Pancreas (tissue), 10 donors: ENCODE measurements around the gene C16orf92. TPM values are rescaled to one million over a fixed set of nuclear protein-coding genes. Genes with fewer than 3 reads are reported as not detected.

ENCODE experiments used
- ATAC-seq, 4 donors: fragments of 200-7000 bp; cut with Tn5 transposase; one replicate each; pipeline versions ENCODE4 v1.8.0 to v1.9.1; 2020; ENCODE audit warnings: mild to moderate bottlenecking in 4 of 4, moderate library complexity in 4 of 4
- DNase-seq, 6 donors: peaks; one replicate each; pipeline ENCODE4 v3.0.0-alpha.2; 2020
- FAIRE-seq: peaks from 2 replicates; lab custom pipeline; 2012; peaks lifted over from hg19 to GRCh38; lab: Jason Lieb, UNC
- H3K27ac ChIP-seq, 4 donors: fragments of 200-600 bp; sonication (generic); 1 replicate in 3 of 4; 2 replicates in 1 of 4; pipeline versions ENCODE4 v1.5.0 to v1.8.0; 2020
- H3K27me3 ChIP-seq, 4 donors: fragments of 200-600 bp; one replicate each; pipeline ENCODE4 v1.8.0; 2021
- H3K36me3 ChIP-seq, 3 donors: fragments of 200-600 bp; sonication (generic) in 1 of 3; one replicate each; pipeline versions ENCODE4 v1.5.0 to v1.8.0; 2020 to 2021
- H3K4me1 ChIP-seq, 3 donors: fragments of 200-600 bp; one replicate each; pipeline ENCODE4 v1.8.0; 2021
- H3K4me3 ChIP-seq, 4 donors: fragments of 200-600 bp; sonication (generic) in 2 of 4; one replicate each; pipeline versions ENCODE4 v1.5.0 to v1.8.0; 2020 to 2021
- H3K9me3 ChIP-seq, 4 donors: fragments of 200-600 bp; one replicate each; pipeline ENCODE4 v1.8.0; 2021
- WGBS, 2 donors: extraction: QIAGEN DNeasy Blood & Tissue Kit; methylation state at CpG; one replicate each; pipeline ENCODE4 v1.1.7; 2013; 5-methylcytosine and 5-hydroxymethylcytosine counted together
- intact Hi-C, 3 donors: fragments of 100-400 bp; cut with DNase I; formaldehyde crosslinking; loops; one replicate each; pipeline versions ENCODE4 v1.11.1 to v1.14.2; 2022
- polyA plus RNA-seq, 2 donors: library from polyadenylated mRNA; stranded (reverse); fragments of 200-250 nt; gene quantifications; one replicate each; pipeline ENCODE4 v1.2.3, GENCODE V29; 2013
- total RNA-seq, 6 donors: library from RNA; stranded (reverse); fragmentation: NEBNext Ultra II Directional in 4 of 6; extraction: Animal tissue kit (Norgen Biotek cat#: 25700) in 4 of 6; gene quantifications; one replicate each; pipeline versions ENCODE4 v1.2.1 to v1.2.4, GENCODE V29; 2021 to 2023
- TF ChIP-seq, protein P1 (sequence below), 4 donors: fragments of 200-600 bp; sonication (generic) in 3 of 4; IDR thresholded peaks; one replicate each; pipeline versions ENCODE4 v1.5.0 to v1.8.0; 2021; ENCODE audit warnings: antibody characterized with exemption in 4 of 4
- donor health status: healthy with polysubstance abuse.
- donor health status: DM: no; HTN: no; CAD: no; lungs with moderate emphysema.
- donor health status: DM: no; HTN: no; CAD: no.
- donor health status: control.
- donor health status: control.
- donor health status: Bipolar disorder and iron deficiency.
- donor health status: DM: yes; HTN: yes; CAD: no.
- donor health status: DM: no; HTN: no; CAD: no.
- donor health status: DM: no; HTN: no; CAD: no.
- donor health status: DM: yes; HTN: yes; CAD: no.

The C16orf92 gene
- total and polyA plus RNA-seq, 8 donors: not detected

DNA sequence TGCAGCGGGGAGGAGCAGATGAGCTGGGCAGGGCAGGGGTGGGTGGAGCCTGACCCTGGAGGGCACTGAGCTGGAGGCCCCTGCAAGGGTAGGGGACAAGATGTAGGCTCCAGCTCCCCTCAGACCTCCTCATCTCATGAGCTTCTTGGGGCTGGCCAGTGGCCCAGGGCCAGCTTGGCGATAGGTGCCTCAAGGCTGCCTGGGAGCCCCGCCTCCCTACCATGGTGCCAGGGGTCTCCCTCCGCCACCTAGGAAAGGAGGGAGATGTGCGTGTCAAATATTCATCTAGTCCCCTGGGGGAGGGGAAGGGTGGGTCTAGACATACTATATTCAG, 31.5 kb upstream of the C16orf92 start:
- intact Hi-C loops: no loop called here
- FAIRE-seq (no peak), ATAC-seq (no peak), DNase-seq (peak in 1 of 6 donors; percentile 71)
- 81 to 84% methylated on average over 5 of the region's 5 CpGs for WGBS, 2 donors
- no peak overlapping the region for H3K4me3 ChIP-seq
- no peaks in the 10 kb centered on the region for H3K27me3 ChIP-seq
- TF ChIP-seq, protein P1, sequence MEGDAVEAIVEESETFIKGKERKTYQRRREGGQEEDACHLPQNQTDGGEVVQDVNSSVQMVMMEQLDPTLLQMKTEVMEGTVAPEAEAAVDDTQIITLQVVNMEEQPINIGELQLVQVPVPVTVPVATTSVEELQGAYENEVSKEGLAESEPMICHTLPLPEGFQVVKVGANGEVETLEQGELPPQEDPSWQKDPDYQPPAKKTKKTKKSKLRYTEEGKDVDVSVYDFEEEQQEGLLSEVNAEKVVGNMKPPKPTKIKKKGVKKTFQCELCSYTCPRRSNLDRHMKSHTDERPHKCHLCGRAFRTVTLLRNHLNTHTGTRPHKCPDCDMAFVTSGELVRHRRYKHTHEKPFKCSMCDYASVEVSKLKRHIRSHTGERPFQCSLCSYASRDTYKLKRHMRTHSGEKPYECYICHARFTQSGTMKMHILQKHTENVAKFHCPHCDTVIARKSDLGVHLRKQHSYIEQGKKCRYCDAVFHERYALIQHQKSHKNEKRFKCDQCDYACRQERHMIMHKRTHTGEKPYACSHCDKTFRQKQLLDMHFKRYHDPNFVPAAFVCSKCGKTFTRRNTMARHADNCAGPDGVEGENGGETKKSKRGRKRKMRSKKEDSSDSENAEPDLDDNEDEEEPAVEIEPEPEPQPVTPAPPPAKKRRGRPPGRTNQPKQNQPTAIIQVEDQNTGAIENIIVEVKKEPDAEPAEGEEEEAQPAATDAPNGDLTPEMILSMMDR (IDR thresholded peaks at IDR 0.05): no peak
- H3K36me3 ChIP-seq: peaks cover 0 to 9% (median 0%) of the 10 kb centered on the region in 3 donors
- peaks cover 0 to 4% (median 4%) of the 10 kb centered on the region in 3 donors for H3K4me1 ChIP-seq
- no peak overlapping the region for H3K27ac ChIP-seq
- H3K9me3 ChIP-seq: no peaks in the 10 kb centered on the region

DNA sequence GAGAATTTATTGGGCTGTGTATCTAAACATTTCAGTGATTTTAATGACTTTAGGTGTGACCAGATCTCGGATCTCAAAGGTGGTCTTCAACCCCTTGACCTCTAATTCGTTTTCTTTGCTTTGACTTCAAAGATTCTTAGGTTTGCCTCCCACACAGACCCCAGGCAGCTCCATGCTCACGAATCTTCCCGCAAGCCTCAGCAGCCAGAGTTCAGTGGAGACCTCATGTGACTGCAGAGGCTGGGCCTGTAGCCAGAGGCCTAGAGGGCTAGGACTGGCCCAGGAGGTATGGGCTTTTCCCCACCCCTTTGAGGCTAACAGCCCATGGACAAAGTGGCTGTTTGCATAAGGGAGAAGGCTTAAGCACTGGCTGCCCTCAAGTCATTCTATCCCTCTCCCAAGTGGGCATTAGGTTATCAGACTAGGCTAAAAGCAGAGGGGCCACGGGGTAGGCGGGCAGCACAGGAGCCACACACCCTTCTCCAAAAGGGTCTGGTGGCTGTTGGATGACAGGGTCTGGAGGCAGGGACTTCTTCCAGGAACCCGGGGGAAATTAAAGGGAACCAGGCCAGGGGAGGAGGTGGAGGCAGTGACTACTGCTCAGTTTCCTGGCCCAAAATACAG, 30.5 kb upstream of the C16orf92 start:
- no peaks in the 10 kb centered on the region for H3K27me3 ChIP-seq
- WGBS, 2 donors: 63 to 66% methylated on average over 7 of the region's 7 CpGs
- TF ChIP-seq, protein P1 (IDR thresholded peaks at IDR 0.05): no peak
- no peak overlapping the region for H3K27ac ChIP-seq
- ATAC-seq (no peak), FAIRE-seq (no peak), DNase-seq (peak in 2 of 6 donors; percentile 29)
- H3K4me1 ChIP-seq: peaks cover 4 to 9% (median 8%) of the 10 kb centered on the region in 3 donors
- peaks cover 0 to under 1% (median 0%) of the 10 kb centered on the region in 3 donors for H3K36me3 ChIP-seq
- intact Hi-C loops: no loop called here
- no peak overlapping the region for H3K4me3 ChIP-seq
- H3K9me3 ChIP-seq: no peaks in the 10 kb centered on the region

DNA sequence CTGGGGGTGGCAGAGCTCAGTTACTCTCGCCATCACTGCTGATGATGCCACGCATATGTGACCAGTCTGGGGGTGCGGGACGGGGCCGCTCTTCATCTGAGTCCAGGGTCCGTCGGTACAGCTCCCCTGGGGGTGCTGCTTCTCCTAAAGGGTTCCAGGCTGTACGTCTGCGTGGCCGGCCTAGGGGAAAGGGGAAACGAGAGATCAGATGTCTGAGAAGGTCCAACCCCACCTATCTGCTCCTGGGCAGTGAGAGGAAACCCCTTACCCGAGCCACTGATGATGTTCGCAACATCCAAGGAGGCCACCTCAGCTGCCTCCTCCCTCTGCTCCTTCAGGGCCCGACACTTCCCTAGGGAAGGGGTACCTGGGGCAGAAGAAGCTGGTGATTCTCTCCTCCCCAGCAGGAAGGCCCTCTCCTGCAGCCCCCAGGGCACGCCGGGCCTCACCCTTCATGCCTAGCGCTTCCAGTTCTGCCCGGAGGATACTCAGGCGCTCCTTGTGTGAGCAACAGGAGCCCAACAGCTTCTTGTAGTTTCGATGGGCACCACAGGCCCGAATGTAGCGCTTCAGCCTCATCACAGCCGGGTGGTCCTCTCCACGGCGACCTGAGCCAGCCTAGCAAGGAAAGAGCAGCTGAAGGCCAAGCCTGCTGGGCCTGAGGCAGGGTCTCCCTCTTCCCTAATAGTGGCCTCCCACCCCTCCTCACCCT, 29.7 kb upstream of the C16orf92 start:
- Histone ChIP-seq H3K4me3 (no peak overlapping the region), H3K36me3 (no peaks in the 10 kb centered on the region), H3K27ac (no peak overlapping the region), H3K9me3 (no peaks in the 10 kb centered on the region), H3K4me1 (peaks cover 4 to 9% (median 8%) of the 10 kb centered on the region in 3 donors), H3K27me3 (no peaks in the 10 kb centered on the region)
- DNase-seq: peak in 2 of 6 donors; percentile 38 to 64
- no peak for FAIRE-seq
- TF ChIP-seq, protein P1 (IDR thresholded peaks at IDR 0.05): no peak
- ATAC-seq: no peak
- WGBS, 2 donors: 89 to 91% methylated on average over 22 to 25 of the region's 25 CpGs
- intact Hi-C loops: no loop called here

DNA sequence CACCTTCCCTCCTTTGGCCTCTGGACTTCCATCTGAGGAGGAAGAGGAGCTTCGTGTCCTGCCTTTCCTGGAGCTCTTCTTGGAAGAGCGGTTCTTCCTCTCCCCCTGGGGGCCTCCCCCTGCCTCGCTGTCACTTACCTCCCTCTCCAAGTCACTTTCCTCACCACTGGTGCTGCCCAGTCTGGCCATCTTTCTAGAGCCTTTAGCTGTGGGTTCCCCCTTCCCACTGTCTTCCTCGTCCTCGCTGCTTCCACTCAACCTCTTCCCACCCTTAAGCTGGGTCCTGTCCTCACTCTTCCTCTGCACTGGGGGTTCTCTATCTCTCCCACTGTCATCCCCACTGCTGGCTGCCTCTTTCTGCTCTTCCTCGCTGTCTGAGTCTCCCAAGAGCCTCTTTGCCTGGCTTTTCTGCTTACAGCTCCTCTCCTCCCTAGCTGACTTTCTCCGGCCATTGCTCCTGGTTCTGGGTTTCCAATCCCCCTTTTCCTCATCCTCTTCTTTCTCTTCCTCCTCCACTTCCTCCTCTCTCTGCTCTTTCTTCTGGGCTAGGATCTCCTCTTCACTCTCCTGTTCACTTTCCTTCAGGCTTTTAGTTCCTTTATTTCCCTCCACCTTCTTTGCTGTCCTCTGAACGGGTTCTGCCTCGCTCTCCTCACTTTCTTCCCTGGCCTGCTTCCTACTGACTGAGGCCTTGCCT, 28.9 kb upstream of the C16orf92 start:
- WGBS, 2 donors: 89 to 92% methylated on average over 9 of the region's 9 CpGs
- DNase-seq (no peak), ATAC-seq (no peak), FAIRE-seq (no peak)
- intact Hi-C loops: no loop called here
- H3K4me3 ChIP-seq: peak overlapping the region in 1 of 4 donors; percentile 66
- H3K27ac ChIP-seq: peak overlapping the region in 1 of 4 donors; percentile 85
- H3K36me3 ChIP-seq: no peaks in the 10 kb centered on the region
- TF ChIP-seq, protein P1 (IDR thresholded peaks at IDR 0.05): no peak
- H3K9me3 ChIP-seq: no peaks in the 10 kb centered on the region
- peaks cover 4 to 9% (median 8%) of the 10 kb centered on the region in 3 donors for H3K4me1 ChIP-seq
- H3K27me3 ChIP-seq: no peaks in the 10 kb centered on the region
